Breast epithelium (tissue), 4 donors: ENCODE measurements around the gene RBM18. TPM values are rescaled to one million over a fixed set of nuclear protein-coding genes. Genes with fewer than 3 reads are reported as not detected.

Source experiments
- DNase-seq, 2 donors: peaks; one replicate each; pipeline ENCODE4 v3.0.0-alpha.2; 2019; ENCODE audit warnings: low spot score in 2 of 2
- H3K27ac ChIP-seq, 2 donors: fragments of 200-600 bp; sonication (generic) in 1 of 2; one replicate each; pipeline ENCODE4 v1.5.1; 2016 to 2019; ENCODE audit warnings: mild to moderate bottlenecking in 1 of 2
- H3K27me3 ChIP-seq, 2 donors: fragments of 200-600 bp; sonication (generic) in 1 of 2; one replicate each; pipeline versions ENCODE4 v1.5.1 to v1.6.0; 2017 to 2019; ENCODE audit warnings: control low read depth in 1 of 2, mild to moderate bottlenecking in 1 of 2
- H3K36me3 ChIP-seq: fragments of 200-600 bp; one replicate; pipeline ENCODE4 v1.5.1; 2019
- H3K4me1 ChIP-seq, 2 donors: fragments of 200-600 bp; sonication (generic); one replicate each; pipeline ENCODE4 v1.5.1; 2016 to 2019; ENCODE audit warnings: control low read depth in 1 of 2
- H3K4me3 ChIP-seq, 3 donors: fragments of 200-600 bp; sonication (generic); 1 replicate in 2 of 3; 2 replicates in 1 of 3; pipeline ENCODE4 v1.5.1; 2016 to 2019; ENCODE audit warnings: mild to moderate bottlenecking in 3 of 3, moderate library complexity in 2 of 3
- H3K9me3 ChIP-seq, 2 donors: fragments of 200-600 bp; sonication (generic) in 1 of 2; one replicate each; pipeline ENCODE4 v1.5.1; 2016 to 2019; ENCODE audit warnings: control low read depth in 1 of 2
- POLR2A ChIP-seq: fragments of 450-650 bp; IDR thresholded peaks from one replicate; pipeline ENCODE4 v1.6.1; 2016; ENCODE audit warnings: antibody characterized with exemption, mild to moderate bottlenecking, moderate library complexity
- POLR2AphosphoS5 ChIP-seq, 3 donors: sonication (generic); formaldehyde crosslinking; IDR thresholded peaks; one replicate each; pipeline ENCODE4 v1.6.1; 2017; ENCODE audit warnings: antibody characterized with exemption in 3 of 3
- intact Hi-C: fragments of 100-400 bp; cut with DNase I; formaldehyde crosslinking; loops from one replicate; pipeline ENCODE4 v1.15.1; 2023; ENCODE audit warnings: low total_unique reads
- total RNA-seq, 3 donors: library from RNA; depleted of rRNA; stranded (reverse); fragments of >200 nt; gene quantifications; one replicate each; pipeline ENCODE4 v1.1.0, GENCODE V29; 2016
- TF ChIP-seq, protein P1 (sequence below), 3 donors: fragments of 450-650 bp; IDR thresholded peaks; one replicate each; pipeline ENCODE4 v1.5.1; 2016 to 2017; ENCODE audit warnings: antibody characterized with exemption in 3 of 3, mild to moderate bottlenecking in 3 of 3, moderate library complexity in 3 of 3

Gene RBM18
- 10 to 100 TPM; 10.4 to 20.9 (median 13.4) TPM for total RNA-seq

DNA sequence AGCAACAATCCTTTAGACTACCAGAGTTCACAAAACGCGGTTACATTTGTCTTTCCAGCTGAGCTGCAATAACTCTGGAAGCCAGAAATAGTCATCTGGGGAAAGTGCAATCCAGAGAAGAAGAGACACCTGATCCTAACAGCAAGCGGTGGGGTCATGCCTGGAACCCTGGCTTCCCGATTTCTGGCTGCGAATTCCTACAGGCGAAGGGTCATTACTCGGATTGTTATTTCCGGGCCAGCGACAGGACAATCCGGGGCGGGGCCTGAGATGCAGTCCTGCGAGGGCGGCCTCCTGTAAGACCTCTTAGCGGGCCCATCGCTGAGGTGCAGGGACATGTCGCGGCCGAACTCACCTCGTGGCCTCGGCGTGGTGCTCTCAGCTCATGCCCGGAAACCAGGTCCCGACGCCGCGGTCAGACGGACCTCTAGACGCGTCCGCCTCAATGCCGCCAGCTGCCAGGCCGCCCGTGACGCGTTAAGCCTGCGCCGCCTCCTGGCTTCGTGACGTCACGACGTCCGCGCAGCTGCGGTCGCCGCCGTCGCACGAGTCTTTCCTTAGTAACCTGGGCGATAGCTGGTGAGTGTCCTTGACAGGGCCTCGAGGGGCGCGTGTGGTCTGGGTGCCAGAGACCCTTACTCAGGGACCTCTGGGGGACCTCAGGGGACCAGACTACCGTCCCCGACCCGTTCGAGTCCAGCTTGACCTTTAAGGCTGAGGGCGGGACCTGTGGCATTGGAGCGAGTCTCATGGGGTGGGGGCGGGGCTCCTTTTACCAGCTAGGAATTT, at the start of gene RBM18, which contains the start of gene MRRF:
Gene RBM18 (minus strand): TSS at position 481 of the 789 bp plus-strand sequence. CDS start 3,348 bp downstream, outside the sequence.
Gene MRRF (plus strand): TSS at position 523 of the 789 bp plus-strand sequence. CDS start 6,010 bp downstream, outside the sequence.
- TF ChIP-seq POLR2A (peak; percentile 77), POLR2AphosphoS5 (IDR thresholded peaks at IDR 0.05) (peak; percentile 88 to 98 (median 94))
- TF ChIP-seq, protein P1, sequence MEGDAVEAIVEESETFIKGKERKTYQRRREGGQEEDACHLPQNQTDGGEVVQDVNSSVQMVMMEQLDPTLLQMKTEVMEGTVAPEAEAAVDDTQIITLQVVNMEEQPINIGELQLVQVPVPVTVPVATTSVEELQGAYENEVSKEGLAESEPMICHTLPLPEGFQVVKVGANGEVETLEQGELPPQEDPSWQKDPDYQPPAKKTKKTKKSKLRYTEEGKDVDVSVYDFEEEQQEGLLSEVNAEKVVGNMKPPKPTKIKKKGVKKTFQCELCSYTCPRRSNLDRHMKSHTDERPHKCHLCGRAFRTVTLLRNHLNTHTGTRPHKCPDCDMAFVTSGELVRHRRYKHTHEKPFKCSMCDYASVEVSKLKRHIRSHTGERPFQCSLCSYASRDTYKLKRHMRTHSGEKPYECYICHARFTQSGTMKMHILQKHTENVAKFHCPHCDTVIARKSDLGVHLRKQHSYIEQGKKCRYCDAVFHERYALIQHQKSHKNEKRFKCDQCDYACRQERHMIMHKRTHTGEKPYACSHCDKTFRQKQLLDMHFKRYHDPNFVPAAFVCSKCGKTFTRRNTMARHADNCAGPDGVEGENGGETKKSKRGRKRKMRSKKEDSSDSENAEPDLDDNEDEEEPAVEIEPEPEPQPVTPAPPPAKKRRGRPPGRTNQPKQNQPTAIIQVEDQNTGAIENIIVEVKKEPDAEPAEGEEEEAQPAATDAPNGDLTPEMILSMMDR (IDR thresholded peaks at IDR 0.05): no peak

GRCh38 chr9:122314165-122314564, 49.5 kb upstream of the RBM18 start:
- H3K9me3 ChIP-seq: no peaks in the 10 kb centered on the region
- H3K4me1 ChIP-seq: no peaks in the 10 kb centered on the region
- intact Hi-C loops: loop anchor here (2.0 kb wide), 1 partner anchor 23 kb away; no protein-coding TSS in a partner anchor
- no peak for DNase-seq
- no peaks in the 10 kb centered on the region for H3K27me3 ChIP-seq
- TF ChIP-seq, protein P1 (IDR thresholded peaks at IDR 0.05): no peak
- TF ChIP-seq POLR2AphosphoS5 (IDR thresholded peaks at IDR 0.05) (no peak), POLR2A (no peak)
- H3K4me3 ChIP-seq: no peak overlapping the region
- no peak overlapping the region for H3K27ac ChIP-seq
- no peaks in the 10 kb centered on the region for H3K36me3 ChIP-seq

More for the DNA sequence above, at the start of gene RBM18, which contains the start of gene MRRF:
- Histone ChIP-seq H3K36me3 (no peaks in the 10 kb centered on the region), H3K27ac (peak within 1 kb of the TSS; percentile 98), H3K27me3 (no peaks in the 10 kb centered on the region), H3K9me3 (no peaks in the 10 kb centered on the region), H3K4me3 (peak within 1 kb of the TSS; percentile 74 to 80 (median 77)), H3K4me1 (peaks cover 2 to 25% of the 10 kb centered on the region in 2 donors)
- intact Hi-C loops: no loop called here
- DNase-seq: peak; percentile 88 to 91

GRCh38 chr9:122309861-122310260, 45.2 kb upstream of the RBM18 start:
- no peaks in the 10 kb centered on the region for H3K27me3 ChIP-seq
- intact Hi-C loops: no loop called here
- H3K27ac ChIP-seq: no peak overlapping the region
- no peaks in the 10 kb centered on the region for H3K36me3 ChIP-seq
- H3K9me3 ChIP-seq: no peaks in the 10 kb centered on the region
- no peaks in the 10 kb centered on the region for H3K4me1 ChIP-seq
- no peak overlapping the region for H3K4me3 ChIP-seq
- TF ChIP-seq POLR2A (no peak), POLR2AphosphoS5 (IDR thresholded peaks at IDR 0.05) (no peak)
- TF ChIP-seq, protein P1 (IDR thresholded peaks at IDR 0.05): no peak
- no peak for DNase-seq

DNA sequence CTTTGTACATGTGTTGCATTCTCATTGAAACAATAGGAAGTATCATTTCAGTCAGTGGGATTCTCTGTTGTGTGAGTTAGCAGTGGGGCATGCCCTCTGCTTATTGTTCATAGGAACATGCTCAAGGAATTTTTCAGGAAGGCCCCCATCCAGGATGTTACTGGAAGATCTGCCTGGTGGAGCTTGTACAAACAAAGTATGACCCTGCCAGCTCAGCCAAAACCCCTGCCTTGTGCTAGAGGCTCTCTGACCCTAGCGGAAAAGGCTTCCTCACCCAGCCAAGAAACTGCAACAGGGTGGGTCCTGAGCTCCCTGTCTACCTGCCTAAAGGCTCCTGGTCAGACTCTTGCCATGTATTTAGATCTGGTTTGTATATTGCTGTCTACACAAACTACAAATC, 43.3 kb upstream of the RBM18 start:
- no peaks in the 10 kb centered on the region for H3K36me3 ChIP-seq
- H3K4me1 ChIP-seq: no peaks in the 10 kb centered on the region
- H3K4me3 ChIP-seq: no peak overlapping the region
- intact Hi-C loops: no loop called here
- no peak for DNase-seq
- H3K27me3 ChIP-seq: no peaks in the 10 kb centered on the region
- H3K9me3 ChIP-seq: no peaks in the 10 kb centered on the region
- peak overlapping the region in 1 of 2 donors; percentile 49 for H3K27ac ChIP-seq
- no peak for TF ChIP-seq POLR2A
- TF ChIP-seq, protein P1 (IDR thresholded peaks at IDR 0.05): no peak
- no peak for TF ChIP-seq POLR2AphosphoS5 (IDR thresholded peaks at IDR 0.05)

DNA sequence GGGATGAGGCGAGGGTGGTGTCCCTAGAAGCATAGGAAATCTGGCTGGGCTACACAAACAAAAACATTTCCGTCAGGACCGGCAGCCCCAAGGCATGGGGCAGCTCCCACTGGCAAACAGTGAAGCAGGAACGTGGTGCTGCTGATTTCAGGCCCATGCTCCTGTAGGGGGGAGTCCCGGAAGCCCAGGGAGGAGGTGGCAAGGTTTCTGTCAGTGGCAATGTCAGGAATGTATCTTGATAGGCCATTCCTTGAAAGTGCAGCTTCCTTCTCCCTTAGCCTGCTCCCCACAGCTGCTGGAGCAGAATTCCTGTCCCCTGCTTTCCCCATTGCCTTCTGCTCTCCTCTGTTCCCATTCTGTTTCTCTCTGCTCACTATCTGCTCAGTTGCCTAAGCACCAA, 42.4 kb upstream of the RBM18 start:
- no peaks in the 10 kb centered on the region for H3K4me1 ChIP-seq
- H3K27ac ChIP-seq: peak overlapping the region in 1 of 2 donors; percentile 49
- no peak for DNase-seq
- no peaks in the 10 kb centered on the region for H3K9me3 ChIP-seq
- intact Hi-C loops: no loop called here
- H3K36me3 ChIP-seq: no peaks in the 10 kb centered on the region
- H3K4me3 ChIP-seq: no peak overlapping the region
- H3K27me3 ChIP-seq: no peaks in the 10 kb centered on the region
- TF ChIP-seq POLR2AphosphoS5 (IDR thresholded peaks at IDR 0.05): peak in 1 of 3 donors; percentile 23
- no peak for TF ChIP-seq POLR2A
- TF ChIP-seq, protein P1 (IDR thresholded peaks at IDR 0.05): no peak
